ENCODE data around the gene CDC14B. TPM values are rescaled to one million over a fixed set of nuclear protein-coding genes. Genes with fewer than 3 reads are reported as not detected.

The CDC14B gene
- total RNA-seq, 1 experiment from 2014 or later: 5.2 TPM

DNA sequence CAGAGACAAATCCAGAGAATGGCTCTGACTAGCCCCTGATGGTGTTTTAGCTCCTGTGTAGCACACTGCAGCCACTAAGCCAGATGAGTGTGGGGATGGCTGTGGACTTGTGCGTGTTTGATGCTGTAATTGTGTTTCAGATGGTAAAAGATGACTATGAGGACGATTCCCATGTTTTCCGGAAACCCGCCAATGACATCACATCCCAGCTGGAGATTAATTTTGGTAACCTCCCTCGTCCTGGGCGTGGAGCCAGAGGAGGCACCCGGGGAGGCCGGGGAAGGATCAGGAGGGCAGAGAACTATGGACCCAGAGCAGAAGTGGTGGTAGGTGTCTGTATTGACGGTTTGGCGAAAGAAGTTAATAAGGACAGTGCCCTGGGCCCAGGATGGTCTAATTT is 131.7 kb downstream of the CDC14B start:
- TF ChIP-seq, protein P1, sequence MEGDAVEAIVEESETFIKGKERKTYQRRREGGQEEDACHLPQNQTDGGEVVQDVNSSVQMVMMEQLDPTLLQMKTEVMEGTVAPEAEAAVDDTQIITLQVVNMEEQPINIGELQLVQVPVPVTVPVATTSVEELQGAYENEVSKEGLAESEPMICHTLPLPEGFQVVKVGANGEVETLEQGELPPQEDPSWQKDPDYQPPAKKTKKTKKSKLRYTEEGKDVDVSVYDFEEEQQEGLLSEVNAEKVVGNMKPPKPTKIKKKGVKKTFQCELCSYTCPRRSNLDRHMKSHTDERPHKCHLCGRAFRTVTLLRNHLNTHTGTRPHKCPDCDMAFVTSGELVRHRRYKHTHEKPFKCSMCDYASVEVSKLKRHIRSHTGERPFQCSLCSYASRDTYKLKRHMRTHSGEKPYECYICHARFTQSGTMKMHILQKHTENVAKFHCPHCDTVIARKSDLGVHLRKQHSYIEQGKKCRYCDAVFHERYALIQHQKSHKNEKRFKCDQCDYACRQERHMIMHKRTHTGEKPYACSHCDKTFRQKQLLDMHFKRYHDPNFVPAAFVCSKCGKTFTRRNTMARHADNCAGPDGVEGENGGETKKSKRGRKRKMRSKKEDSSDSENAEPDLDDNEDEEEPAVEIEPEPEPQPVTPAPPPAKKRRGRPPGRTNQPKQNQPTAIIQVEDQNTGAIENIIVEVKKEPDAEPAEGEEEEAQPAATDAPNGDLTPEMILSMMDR (conservative IDR thresholded peaks at IDR 0.05; ENCODE audit: low read depth, low read length): no peak
- no peak for TF ChIP-seq EZH2 (IDR thresholded peaks at IDR 0.05; ENCODE audit: borderline replicate concordance, low read depth, low read length, poor library complexity, severe bottlenecking)
- H3K27ac ChIP-seq (ENCODE audit: low read depth, low read length, poor library complexity, severe bottlenecking): no peak overlapping the region
- ChIA-PET CTCF (no interaction called here), POLR2A (ENCODE audit: low non-redundant PET) (no interaction called here)
- DNase-seq (ENCODE audit: low spot score): no peak
- no peak overlapping the region for H3K4me3 ChIP-seq (ENCODE audit: low read depth, low read length, poor library complexity, severe bottlenecking)
- H3K9me3 ChIP-seq (ENCODE audit: low read depth, low read length, poor library complexity, severe bottlenecking): no peaks in the 10 kb centered on the region
- H3K36me3 ChIP-seq (ENCODE audit: insufficient read depth, low read length, poor library complexity, severe bottlenecking): peaks cover 7% of the 10 kb centered on the region
- no TSS peak for BruUV-seq (replicated peaks)
- intact Hi-C loops (cut with micrococcal nuclease; ENCODE audit: unreplicated experiment): no loop called here
- H3K4me1 ChIP-seq (ENCODE audit: insufficient read depth, low read length, poor library complexity, severe bottlenecking): peaks cover 16% of the 10 kb centered on the region
- H3K27me3 ChIP-seq (replicated peaks; ENCODE audit: insufficient read depth, low read depth, low read length, poor library complexity): no peaks in the 10 kb centered on the region

GRCh38 chr9:96487029-96487396 is 132.6 kb downstream of the CDC14B start:
- DNase-seq (ENCODE audit: low spot score): no peak
- intact Hi-C loops (cut with micrococcal nuclease; ENCODE audit: unreplicated experiment): no loop called here
- no peaks in the 10 kb centered on the region for H3K27me3 ChIP-seq (replicated peaks; ENCODE audit: insufficient read depth, low read depth, low read length, poor library complexity)
- no peak overlapping the region for H3K27ac ChIP-seq (ENCODE audit: low read depth, low read length, poor library complexity, severe bottlenecking)
- no TSS peak for BruUV-seq (replicated peaks)
- peaks cover 16% of the 10 kb centered on the region for H3K4me1 ChIP-seq (ENCODE audit: insufficient read depth, low read length, poor library complexity, severe bottlenecking)
- no peaks in the 10 kb centered on the region for H3K9me3 ChIP-seq (ENCODE audit: low read depth, low read length, poor library complexity, severe bottlenecking)
- H3K36me3 ChIP-seq (ENCODE audit: insufficient read depth, low read length, poor library complexity, severe bottlenecking): peaks cover 7% of the 10 kb centered on the region
- ChIA-PET POLR2A (ENCODE audit: low non-redundant PET) (no interaction called here), CTCF (no interaction called here)
- TF ChIP-seq EZH2 (IDR thresholded peaks at IDR 0.05; ENCODE audit: borderline replicate concordance, low read depth, low read length, poor library complexity, severe bottlenecking): no peak
- TF ChIP-seq, protein P1 (conservative IDR thresholded peaks at IDR 0.05; ENCODE audit: low read depth, low read length): no peak
- H3K4me3 ChIP-seq (ENCODE audit: low read depth, low read length, poor library complexity, severe bottlenecking): no peak overlapping the region

DNA sequence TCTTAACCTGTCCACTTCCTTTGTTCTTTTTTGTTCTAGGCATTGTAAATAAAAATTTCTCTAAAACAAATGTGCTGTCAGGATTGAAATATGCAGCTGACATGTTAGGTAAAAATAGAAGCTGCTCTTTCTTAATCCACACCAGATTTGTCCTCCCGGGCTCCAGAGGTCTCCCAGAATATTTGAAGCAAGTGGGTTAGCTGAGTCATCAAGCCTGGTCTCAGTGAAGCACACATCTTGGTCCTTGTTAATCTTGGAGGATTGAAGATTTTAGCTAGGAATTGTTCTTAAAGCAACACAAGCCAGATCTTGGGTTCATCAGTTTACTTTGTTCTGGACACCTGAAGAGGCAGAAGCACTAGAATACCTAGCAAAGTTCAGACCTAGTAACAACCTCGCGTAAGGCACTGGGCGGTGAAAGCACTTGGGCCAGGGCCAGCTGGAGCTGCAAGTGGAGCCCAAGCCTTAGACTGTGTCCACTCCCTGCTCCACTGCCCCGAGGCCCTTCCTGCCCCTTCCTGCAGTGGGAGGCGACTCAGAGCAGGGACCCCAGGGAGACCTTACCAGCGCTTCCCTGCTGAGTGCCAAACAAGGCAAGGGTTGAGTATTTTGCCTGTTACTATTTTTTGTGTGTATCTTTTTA is 133.1 kb downstream of the CDC14B start:
- H3K36me3 ChIP-seq (ENCODE audit: insufficient read depth, low read length, poor library complexity, severe bottlenecking): peaks cover 7% of the 10 kb centered on the region
- no peak overlapping the region for H3K4me3 ChIP-seq (ENCODE audit: low read depth, low read length, poor library complexity, severe bottlenecking)
- H3K9me3 ChIP-seq (ENCODE audit: low read depth, low read length, poor library complexity, severe bottlenecking): no peaks in the 10 kb centered on the region
- ChIA-PET CTCF (no interaction called here), POLR2A (ENCODE audit: low non-redundant PET) (no interaction called here)
- DNase-seq (ENCODE audit: low spot score): peak; percentile 19
- H3K27ac ChIP-seq (ENCODE audit: low read depth, low read length, poor library complexity, severe bottlenecking): no peak overlapping the region
- no peaks in the 10 kb centered on the region for H3K27me3 ChIP-seq (replicated peaks; ENCODE audit: insufficient read depth, low read depth, low read length, poor library complexity)
- intact Hi-C loops (cut with micrococcal nuclease; ENCODE audit: unreplicated experiment): no loop called here
- peaks cover 16% of the 10 kb centered on the region for H3K4me1 ChIP-seq (ENCODE audit: insufficient read depth, low read length, poor library complexity, severe bottlenecking)
- no peak for TF ChIP-seq EZH2 (IDR thresholded peaks at IDR 0.05; ENCODE audit: borderline replicate concordance, low read depth, low read length, poor library complexity, severe bottlenecking)
- TF ChIP-seq, protein P1 (conservative IDR thresholded peaks at IDR 0.05; ENCODE audit: low read depth, low read length): no peak
- no TSS peak for BruUV-seq (replicated peaks)

All from A673 (cell line).